Measurements from ENCODE around the gene MAP4.

- TF ChIP-seq CTCF (IDR thresholded peaks at IDR 0.05) = no peak
- TF ChIP-seq POLR2A (IDR thresholded peaks at IDR 0.05) = no peak
These were observed 169.0 kb downstream of the MAP4 start for GRCh38 chr3:47847260-47847659.

Data from Peyer's patch (tissue), 4 donors.